ENCODE data around the gene HMG20A.

Gene HMG20A

GRCh38 chr15:77430652-77431051, 10.0 kb downstream of the HMG20A start:
- no peak for DNase-seq

GRCh38 chr15:77436822-77437221, 16.1 kb downstream of the HMG20A start:
- DNase-seq, result no peak

DNA sequence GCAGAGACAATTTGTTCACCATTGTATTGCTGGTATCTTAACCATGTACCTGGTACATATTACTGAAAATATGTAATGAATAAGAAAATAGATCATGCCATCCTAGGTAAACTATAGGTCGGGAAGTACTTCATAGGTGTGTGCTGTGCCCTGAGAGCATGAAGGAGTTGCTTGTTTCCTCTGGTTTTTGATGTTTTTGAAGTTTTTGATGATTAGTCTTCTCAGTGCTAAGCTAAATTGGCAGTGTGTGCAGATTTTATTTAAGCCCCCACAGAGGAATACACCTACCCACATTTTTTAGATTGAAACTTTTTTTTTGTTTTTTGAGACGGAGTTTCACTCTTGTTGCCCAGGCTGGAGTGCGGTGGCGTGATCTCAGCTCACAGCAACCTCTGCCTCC, 16.6 kb downstream of the HMG20A start:
- no peak for DNase-seq

DNA sequence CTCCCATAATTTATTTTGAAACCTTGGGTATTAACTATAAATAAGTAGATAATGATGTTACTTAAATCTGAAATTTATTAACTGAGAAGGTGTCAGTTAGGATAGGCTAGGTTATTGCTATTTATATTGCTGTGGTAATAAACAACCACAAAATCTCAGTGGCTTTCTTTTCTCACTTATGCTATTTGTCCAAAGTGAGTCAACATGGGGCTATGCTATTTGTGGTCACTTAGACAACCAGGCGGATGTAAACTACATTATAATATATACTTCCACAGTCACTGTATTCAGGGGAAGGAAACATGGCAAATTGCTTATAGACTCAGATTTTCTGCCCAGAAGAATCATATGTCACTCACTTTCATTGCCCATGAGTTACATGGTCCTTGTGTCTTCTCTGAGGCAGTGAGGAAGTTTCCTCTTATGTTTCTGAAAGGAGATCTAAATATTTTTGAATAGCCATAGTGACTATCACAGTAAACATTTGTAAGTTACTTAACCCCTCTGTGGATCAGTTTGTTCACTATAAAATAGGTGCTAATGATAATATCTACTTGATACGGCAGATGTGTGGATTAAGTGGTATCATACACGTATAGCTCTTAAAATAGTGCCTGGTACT, 19.8 kb downstream of the HMG20A start:
- no peak for DNase-seq

DNA sequence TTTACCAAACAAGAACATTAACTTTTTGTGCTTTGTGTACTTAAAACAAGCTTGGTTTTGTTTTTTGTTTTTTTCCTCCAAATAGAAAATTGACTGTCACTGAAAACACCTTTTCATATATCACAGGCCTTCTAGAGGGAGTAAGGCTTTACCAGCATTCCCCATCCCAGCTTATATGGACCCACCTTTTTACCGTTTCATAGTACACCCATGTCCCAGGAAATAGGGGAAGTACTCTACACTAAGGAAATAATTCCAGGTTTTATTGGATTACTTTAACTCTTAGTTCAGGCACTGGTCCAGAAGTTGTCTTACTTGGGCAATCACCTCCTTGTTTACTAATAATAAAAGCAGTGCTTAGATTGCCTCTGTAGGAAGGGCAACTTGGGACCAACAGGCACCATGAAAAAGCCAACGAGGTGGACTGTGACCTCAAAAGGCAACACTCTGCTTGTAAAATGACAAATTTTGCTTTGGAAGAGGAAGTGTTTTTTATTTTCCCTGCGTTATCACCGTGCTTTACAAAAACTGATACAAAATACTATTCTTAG, 26.2 kb downstream of the HMG20A start:
- no peak for DNase-seq

DNA sequence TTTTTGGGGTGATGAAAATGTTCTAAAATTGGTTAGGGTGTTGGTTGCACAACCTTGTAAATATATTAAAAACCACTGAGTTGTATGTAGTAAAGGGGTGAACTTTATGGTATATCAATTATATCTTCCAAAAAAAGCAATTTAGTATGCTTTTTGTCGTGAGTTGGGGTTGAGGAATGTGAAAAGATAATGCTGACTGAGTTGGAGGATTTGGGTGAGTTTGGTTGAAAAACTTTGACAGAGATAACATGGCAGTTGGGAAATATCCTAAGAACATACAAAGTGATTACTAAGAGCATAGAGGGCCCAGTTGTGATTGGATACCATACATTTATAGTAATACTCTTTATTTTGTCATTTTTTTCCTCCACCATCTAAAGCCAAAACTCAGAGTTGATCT, 33.6 kb downstream of the HMG20A start:
- DNase-seq, result no peak

- DNase-seq, result no peak
Measured at GRCh38 chr15:77454951-77455350, 34.3 kb downstream of the HMG20A start.

- DNase-seq, result no peak
Measured at GRCh38 chr15:77455696-77456321, 35.1 kb downstream of the HMG20A start.

GRCh38 chr15:77456746-77457145, 36.1 kb downstream of the HMG20A start:
- DNase-seq, result no peak

DNA sequence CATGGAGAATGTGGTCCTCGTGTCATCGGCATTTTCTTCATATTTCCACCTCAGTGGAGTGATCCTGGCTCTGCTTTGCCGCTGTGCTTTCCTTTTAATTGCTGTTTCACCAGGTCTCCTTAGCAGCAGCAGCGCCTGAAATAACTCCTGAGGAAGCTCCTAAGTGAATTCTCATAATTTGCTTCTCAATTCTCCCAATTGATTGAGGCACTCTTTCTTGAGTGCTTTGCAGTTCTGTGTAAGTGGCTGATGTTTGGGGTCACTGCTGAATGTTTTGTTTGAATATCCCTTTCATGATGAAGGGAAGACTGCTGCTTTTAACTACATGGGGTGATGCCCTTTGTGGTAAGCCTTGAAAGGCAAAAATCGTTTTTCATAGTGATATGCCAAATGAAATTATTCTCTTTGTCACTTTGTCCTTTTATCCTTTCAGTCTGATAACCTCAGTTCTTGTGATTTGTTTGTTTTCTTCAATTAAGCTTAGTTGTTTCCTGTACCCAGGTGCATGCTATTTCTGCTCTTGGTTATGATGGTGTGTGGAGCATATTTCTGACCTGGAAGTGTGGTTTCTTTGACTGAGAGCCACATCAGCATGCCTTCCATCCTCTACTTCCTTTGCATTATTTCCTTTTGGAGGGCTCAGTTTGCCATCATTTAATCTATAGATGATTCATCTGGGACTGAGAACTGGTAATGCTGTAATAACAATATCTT, 36.7 kb downstream of the HMG20A start:
- no peak for DNase-seq

GRCh38 chr15:77457905-77458265, 37.2 kb downstream of the HMG20A start:
- DNase-seq, result no peak

DNA sequence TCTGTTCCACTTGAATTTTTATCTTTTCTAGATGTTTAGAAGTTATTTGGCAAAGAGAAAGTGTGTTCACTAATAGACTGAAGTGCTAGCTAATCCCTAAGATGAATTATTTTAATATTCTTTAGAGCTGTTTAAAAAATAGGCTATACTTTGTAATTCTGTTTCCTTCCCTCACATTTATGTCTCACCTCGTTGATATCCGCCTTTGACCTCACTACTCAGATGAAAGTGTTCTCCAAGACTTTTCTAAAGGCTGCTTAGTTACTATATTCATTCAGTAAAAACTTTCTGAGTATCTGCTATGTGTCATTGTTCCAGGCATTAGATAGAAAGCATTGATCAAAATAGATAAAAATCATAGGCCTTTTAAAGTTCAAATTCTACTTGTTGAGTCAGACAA, 38.3 kb downstream of the HMG20A start:
- no peak for DNase-seq

- no peak for DNase-seq
Measured at GRCh38 chr15:77461486-77461885, 40.8 kb downstream of the HMG20A start.

- no peak for DNase-seq
Measured at GRCh38 chr15:77464129-77464865, 43.6 kb downstream of the HMG20A start.

DNA sequence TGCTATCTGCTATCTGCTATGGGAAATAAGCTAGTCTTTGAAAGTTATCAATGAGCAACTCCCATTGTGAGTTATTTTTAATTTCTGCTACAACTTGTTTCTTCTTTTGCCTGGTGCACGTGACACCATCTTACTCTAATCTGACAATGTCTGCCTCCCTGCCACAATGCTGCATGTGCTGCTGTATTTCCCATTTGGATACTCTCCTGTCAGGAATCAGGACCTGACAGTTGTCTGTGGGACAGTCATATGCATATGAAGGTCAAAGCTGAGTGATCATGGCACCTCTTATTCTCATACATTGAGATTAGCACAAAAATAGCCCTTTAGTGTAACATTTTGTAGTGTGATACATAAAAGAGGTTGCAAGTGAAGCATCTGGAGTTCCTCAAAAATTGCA, 45.8 kb downstream of the HMG20A start:
- DNase-seq, result no peak

DNA sequence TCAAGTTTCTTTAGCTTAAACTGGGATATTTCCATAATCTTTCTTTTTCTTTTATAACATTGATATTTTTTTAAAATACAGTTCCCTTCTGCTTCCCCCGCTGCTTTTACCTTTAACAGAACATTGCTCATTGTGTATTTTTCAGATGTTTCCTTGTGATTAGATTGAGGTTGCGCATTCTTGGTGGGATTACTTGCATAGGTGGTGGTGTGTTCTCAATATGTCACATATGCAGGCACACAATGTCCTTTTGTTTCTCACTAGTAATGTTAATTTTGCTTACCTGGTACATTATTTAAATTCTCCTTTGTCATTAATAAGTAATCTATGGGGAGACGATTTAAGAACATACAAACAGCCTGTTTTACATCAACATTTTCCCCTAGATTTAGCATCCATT, 48.2 kb downstream of the HMG20A start:
- no peak for DNase-seq

GRCh38 chr15:77470235-77470634, 49.5 kb downstream of the HMG20A start:
- no peak for DNase-seq

GRCh38 chr15:77473328-77473727, 52.6 kb downstream of the HMG20A start:
- DNase-seq, result no peak

DNA sequence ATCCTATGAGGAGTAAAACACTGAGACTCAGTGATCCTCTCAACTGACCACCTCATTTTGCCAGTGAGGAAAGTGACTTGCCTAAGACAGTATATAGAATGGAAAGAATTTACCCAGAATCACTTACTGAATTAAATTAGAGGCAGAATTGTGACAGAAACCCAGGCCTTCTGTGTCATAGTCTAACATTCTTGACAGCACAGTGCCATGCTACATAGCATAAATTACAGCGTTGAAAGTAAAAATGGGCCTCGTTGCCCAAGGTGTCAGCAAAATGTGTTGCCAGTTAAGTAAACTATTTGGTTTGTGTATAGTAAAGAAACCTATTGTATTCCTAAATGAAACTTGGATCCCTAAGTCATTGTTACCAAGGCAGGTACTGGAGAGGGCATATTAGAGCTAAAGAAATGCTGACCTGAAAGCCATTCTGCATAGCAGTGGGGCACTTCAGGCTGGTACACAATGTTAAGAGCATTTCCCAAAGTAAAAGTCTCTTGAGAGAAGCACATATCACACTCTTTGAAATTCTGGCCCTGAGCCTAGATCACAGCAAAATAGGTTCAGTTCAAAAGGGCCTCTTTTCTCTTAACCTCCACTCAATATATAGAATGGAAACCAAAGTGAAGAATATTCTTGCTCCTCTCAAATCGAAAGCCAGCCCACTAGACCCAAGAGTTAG, 53.8 kb downstream of the HMG20A start:
- DNase-seq, result no peak

DNA sequence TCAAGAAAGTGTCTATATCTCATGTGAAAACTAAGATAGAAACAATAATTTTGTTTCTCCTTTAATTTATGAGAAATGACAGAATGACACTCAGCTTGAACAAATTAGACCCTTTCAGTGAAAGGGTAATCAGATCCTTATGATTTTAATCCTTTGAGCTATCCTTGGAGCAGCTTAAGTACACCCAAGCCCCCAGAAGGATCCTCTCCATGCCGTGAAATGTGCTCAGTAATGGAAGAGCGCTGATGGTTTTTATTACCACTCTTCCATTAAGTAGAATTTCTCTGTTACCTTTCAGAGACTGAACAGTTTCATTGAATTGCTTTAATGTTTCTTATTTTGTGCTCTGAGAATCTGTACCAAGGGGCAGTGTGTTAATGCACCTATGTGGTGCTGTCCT, 54.3 kb downstream of the HMG20A start:
- DNase-seq, result no peak

DNA sequence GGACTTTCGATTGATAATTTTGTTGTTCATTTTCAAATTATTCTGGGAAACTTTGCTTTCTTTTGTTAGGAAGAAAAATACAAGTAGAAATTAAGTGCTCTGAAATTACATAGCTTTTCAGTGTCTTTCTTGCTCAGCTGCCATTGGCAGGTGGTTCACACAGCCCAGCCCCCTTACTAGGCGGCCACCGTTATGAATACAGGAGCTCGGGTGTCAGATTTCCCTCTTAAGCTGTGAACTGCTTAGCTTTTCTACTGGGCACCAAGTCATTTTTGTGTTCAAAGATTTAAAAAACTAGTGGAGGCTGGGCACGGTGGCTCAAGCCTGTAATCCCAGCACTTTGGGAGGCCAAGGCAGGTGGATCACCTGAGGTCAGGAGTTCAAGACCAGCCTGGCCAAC, 55.2 kb downstream of the HMG20A start:
- DNase-seq, result no peak

- no peak for DNase-seq
Measured at GRCh38 chr15:77476995-77477394, 56.3 kb downstream of the HMG20A start.

DNA sequence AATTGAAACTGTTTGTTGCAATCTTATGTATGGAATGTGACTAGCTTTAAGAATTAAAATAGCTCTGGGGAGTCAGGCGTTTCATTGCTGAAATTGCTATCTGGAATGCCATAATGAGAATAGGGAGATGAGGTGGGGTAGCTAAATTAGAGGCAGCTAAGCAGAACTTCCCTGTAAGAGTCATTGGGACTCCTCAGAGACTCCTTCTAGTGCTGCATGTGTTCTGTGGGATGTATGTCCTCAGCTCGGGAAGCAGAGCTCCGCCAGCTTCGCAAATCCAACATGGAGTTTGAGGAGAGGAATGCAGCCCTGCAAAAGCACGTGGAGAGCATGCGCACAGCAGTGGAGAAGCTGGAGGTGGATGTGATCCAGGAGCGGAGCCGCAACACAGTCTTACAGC, 57.4 kb downstream of the HMG20A start:
- no peak for DNase-seq

All from stimulated activated CD4-positive, alpha-beta T cell treated with anti-CD3 and anti-CD28 coated beads, Interleukin-15, amount 100 ng/mL, for 24 hours (primary cell).